ENCODE results near the gene GATA6. TPM values are rescaled to one million over a fixed set of nuclear protein-coding genes. Genes with fewer than 3 reads are reported as not detected.

Gene GATA6
- total and polyA plus RNA-seq, 2 of the 13 experiments (the other 11 are each of a cell fraction or from before 2014, with no cell fraction given) = 0.84 to 3.2 TPM

- TF ChIP-seq ZNF281 (CRISPR knock-in tag; IDR thresholded peaks at IDR 0.05; ENCODE audit: borderline replicate concordance) = no peak
These were observed 15.9 kb downstream of the GATA6 start (continued) for GRCh38 chr18:22185273-22185672.

- H3K9ac ChIP-seq (ENCODE audit: insufficient read depth, low read depth, low read length) = no peak overlapping the region
- no TSS peak for BruUV-seq (replicated peaks)
- H3K9me3 ChIP-seq (ENCODE audit: low read length) = no peaks in the 10 kb centered on the region
- in situ Hi-C loops (cut with HindIII; ENCODE audit: extremely low pct_ligation_motif_present, low pct_unique_long_range_greater_than_20kb) = no loop called here
- no peak for FAIRE-seq
- no peaks in the 10 kb centered on the region for H4K20me1 ChIP-seq (ENCODE audit: insufficient read depth, low read length)
- H3K27me3 ChIP-seq (ENCODE audit: control insufficient read depth in 1 of 2, insufficient read depth in 2 of 2, low read length in 2 of 2) = no peaks in the 10 kb centered on the region
- CTCF ChIA-PET (ENCODE audit: low intra/inter-chr PET ratio, low total read pairs) = no interaction called here
- H3K36me3 ChIP-seq (replicated peaks in 1 of 2; ENCODE audit: control insufficient read depth in 1 of 2, insufficient read depth in 2 of 2, low read length in 2 of 2) = peaks cover 4 to 15% of the 10 kb centered on the region in 2 experiments; a peak in 2 of 5 replicates
- no peak overlapping the region for H3K4me2 ChIP-seq (ENCODE audit: low read depth, low read length)
- no peak overlapping the region for H3K27ac ChIP-seq (ENCODE audit: extremely low read length, insufficient read depth, low read length)
- ATAC-seq = no peak
- no peaks in the 10 kb centered on the region for H3K79me2 ChIP-seq (ENCODE audit: insufficient read depth, low read length)
- no peaks in the 10 kb centered on the region for H3K4me1 ChIP-seq (ENCODE audit: insufficient read depth, low read length)
- no peak overlapping the region for H3K4me3 ChIP-seq (replicated peaks in 1 of 3; ENCODE audit: insufficient read depth in 1 of 3, low read depth in 2 of 3, low read length in 3 of 3)
- 94% methylated on average over 10 of the region's 10 CpGs for WGBS (ENCODE audit: low lambda C conversion rate)
- no peak overlapping the region for H2AFZ ChIP-seq (ENCODE audit: low read length)
- intact Hi-C loops (cut with micrococcal nuclease; ENCODE audit: unreplicated experiment) = no loop called here
- POLR2A ChIA-PET = no interaction called here
- no peak for DNase-seq (ENCODE audit: low spot score)
- TF ChIP-seq KLF12 (CRISPR knock-in tag; IDR thresholded peaks at IDR 0.05; ENCODE audit: borderline replicate concordance) (no peak), TBP (CRISPR knock-in tag; IDR thresholded peaks at IDR 0.05) (no peak), HNRNPL (IDR thresholded peaks at IDR 0.05; ENCODE audit: low read depth, low read length) (no peak), ZNF142 (CRISPR knock-in tag; IDR thresholded peaks at IDR 0.05) (no peak), REPIN1 (CRISPR knock-in tag; IDR thresholded peaks at IDR 0.05; ENCODE audit: borderline replicate concordance, low read depth) (no peak), SOX13 (IDR thresholded peaks at IDR 0.05) (no peak), SOX13 (CRISPR knock-in tag; conservative IDR thresholded peaks at IDR 0.05 in 1 of 2, IDR thresholded peaks at IDR 0.05 in 1 of 2) (no peak), ZSCAN31 (CRISPR knock-in tag; IDR thresholded peaks at IDR 0.05; ENCODE audit: low read depth) (no peak), CHCHD3 (CRISPR knock-in tag; IDR thresholded peaks at IDR 0.05) (no peak), ZBTB14 (CRISPR knock-in tag; IDR thresholded peaks at IDR 0.05) (no peak), ZSCAN21 (CRISPR knock-in tag; IDR thresholded peaks at IDR 0.05; ENCODE audit: borderline replicate concordance) (no peak)
These were observed 16.5 kb downstream of the GATA6 start for GRCh38 chr18:22185771-22186386.
